ENCODE results near the gene PTGR1. TPM values are rescaled to one million over a fixed set of nuclear protein-coding genes. Genes with fewer than 3 reads are reported as not detected.
"Not testable (repeated sequence)": the region's sequence is repeated elsewhere in the genome, so short reads cannot be mapped to it uniquely, and the experiment has no call there.

Gene PTGR1
- total and polyA plus RNA-seq, 2 experiments from 2014 or later: 65.2 to 99.5 TPM

DNA sequence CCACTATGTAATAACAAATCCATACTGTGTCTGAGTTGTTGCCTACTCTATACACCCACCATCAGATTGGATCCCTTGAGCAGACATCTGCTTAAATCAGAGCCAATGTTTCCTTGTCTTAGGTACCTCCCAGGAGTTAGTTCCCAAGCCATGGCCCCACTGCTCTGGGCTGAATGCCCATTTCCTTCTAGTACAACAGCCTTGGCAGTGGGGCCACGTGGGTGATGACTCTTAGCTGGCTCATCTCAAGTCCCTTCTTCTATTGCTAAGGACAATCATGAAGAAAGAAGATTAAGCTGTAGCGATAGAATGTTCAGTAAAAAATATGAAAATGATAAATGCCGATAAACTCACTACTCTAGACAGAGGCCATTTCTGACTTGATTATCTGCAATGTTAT is 16.6 kb downstream of the PTGR1 start:
- Histone ChIP-seq H4K20me1 (ENCODE audit: insufficient read depth) (no peaks in the 10 kb centered on the region), H3K9me3 (ENCODE audit: low read depth) (no peaks in the 10 kb centered on the region), H3K4me2 (ENCODE audit: unreplicated experiment) (no peak overlapping the region), H3K27ac (no peak overlapping the region), H3K9me2 (ENCODE audit: insufficient read depth) (no peaks in the 10 kb centered on the region), H3K27me3 (replicated peaks; ENCODE audit: insufficient read depth) (no peaks in the 10 kb centered on the region), H2AFZ (no peak overlapping the region), H3K9ac (no peak overlapping the region), H3K36me3 (ENCODE audit: low read depth) (peaks cover 61% of the 10 kb centered on the region), H3K4me1 (ENCODE audit: insufficient read depth) (no peaks in the 10 kb centered on the region), H3F3A (ENCODE audit: insufficient read depth) (0 out of 2 replicates have a peak, but pooled peaks cover 9% of the 10 kb centered on the region), H3K4me3 (no peak overlapping the region), H3K79me2 (ENCODE audit: insufficient read depth) (no peaks in the 10 kb centered on the region)
- 64 to 67% methylated on average over 3 of the region's 3 CpGs for WGBS, 2 experiments (ENCODE audit: low coverage in 1 of 2, low lambda C conversion rate in 2 of 2, missing lambda C conversion rate in 2 of 2)
- TF ChIP-seq EZH2phosphoT487 (IDR thresholded peaks at IDR 0.05; ENCODE audit: insufficient read depth, low read depth) (no peak), EZH2 (IDR thresholded peaks at IDR 0.05; ENCODE audit: insufficient read depth, poor library complexity, severe bottlenecking) (no peak)
- DNase-seq: peak; percentile 82
- in situ Hi-C loops (cut with MboI): no loop called here

DNA sequence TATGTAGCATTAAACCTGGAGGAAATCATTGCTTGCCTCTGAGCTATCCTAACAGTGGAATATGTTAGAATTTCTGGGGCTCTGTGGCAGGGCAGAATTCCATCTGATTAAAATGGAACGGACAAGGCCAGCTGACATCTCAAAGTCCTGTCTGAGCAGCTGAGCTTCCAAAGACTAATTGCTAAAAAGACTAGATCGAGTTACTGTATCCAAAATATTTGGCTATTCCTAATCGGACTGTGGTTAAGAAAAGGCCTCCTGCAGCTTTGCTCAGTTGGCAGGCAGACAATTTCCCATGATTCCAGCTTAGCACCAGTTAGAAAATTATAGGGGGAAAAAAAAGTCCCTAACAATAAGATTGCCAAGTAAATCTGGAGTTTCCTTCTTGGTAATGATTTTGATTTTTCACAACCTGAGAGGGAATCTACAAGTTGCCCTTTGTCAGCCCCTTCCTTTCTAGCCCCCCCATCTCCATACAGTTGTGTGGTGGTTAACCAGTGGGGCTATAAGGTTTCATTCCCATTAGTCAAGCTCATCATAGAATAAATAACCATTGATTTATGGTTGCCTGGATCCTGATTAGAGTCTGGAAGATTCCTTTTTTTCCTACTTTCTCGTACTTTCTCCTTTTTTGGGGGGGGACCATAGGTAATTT is 26.4 kb downstream of the PTGR1 start:
- WGBS, 2 experiments (ENCODE audit: low coverage in 1 of 2, low lambda C conversion rate in 2 of 2, missing lambda C conversion rate in 2 of 2): 28 to 33% methylated on average over 4 of the region's 4 CpGs
- H3K9ac ChIP-seq: no peak overlapping the region
- peak; percentile 50 for DNase-seq
- no peaks in the 10 kb centered on the region for H3K9me3 ChIP-seq (ENCODE audit: low read depth)
- in situ Hi-C loops (cut with MboI): no loop called here
- no peak overlapping the region for H3K27ac ChIP-seq
- no peaks in the 10 kb centered on the region for H3K9me2 ChIP-seq (ENCODE audit: insufficient read depth)
- no peaks in the 10 kb centered on the region for H3K27me3 ChIP-seq (replicated peaks; ENCODE audit: insufficient read depth)
- H3K36me3 ChIP-seq (ENCODE audit: low read depth): peaks cover 75% of the 10 kb centered on the region
- H4K20me1 ChIP-seq (ENCODE audit: insufficient read depth): no peaks in the 10 kb centered on the region
- no peaks in the 10 kb centered on the region for H3K4me1 ChIP-seq (ENCODE audit: insufficient read depth)
- 0 out of 2 replicates have a peak, but pooled peaks cover 8% of the 10 kb centered on the region for H3F3A ChIP-seq (ENCODE audit: insufficient read depth)
- TF ChIP-seq EZH2 (IDR thresholded peaks at IDR 0.05; ENCODE audit: insufficient read depth, poor library complexity, severe bottlenecking): no peak
- H2AFZ ChIP-seq: no peak overlapping the region
- no peak overlapping the region for H3K4me3 ChIP-seq
- no peak overlapping the region for H3K4me2 ChIP-seq (ENCODE audit: unreplicated experiment)
- no peaks in the 10 kb centered on the region for H3K79me2 ChIP-seq (ENCODE audit: insufficient read depth)

DNA sequence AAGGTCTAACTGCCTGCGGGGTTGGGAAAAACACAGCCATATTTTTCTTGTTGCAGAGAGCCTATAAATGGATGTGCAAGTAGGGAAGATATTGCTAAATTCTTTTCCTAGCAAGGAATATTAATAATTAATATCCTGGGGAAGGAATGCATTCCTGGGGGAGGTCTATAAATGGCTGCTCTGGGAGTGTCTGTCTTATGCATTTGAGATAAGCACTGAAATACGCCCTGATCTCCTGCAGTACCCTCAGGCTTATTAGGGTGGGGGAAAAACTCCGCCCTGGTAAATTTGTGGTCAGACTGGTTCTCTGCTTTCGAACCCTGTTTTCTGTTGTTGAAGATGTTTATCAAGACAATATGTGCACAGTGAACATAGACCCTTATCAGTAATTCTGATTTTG is 31.3 kb downstream of the PTGR1 start:
- 95% methylated on average over 4 of the region's 4 CpGs for WGBS, 2 experiments (ENCODE audit: low coverage in 1 of 2, low lambda C conversion rate in 2 of 2, missing lambda C conversion rate in 2 of 2)
- peaks cover 57% of the 10 kb centered on the region for H3K36me3 ChIP-seq (ENCODE audit: low read depth)

DNA sequence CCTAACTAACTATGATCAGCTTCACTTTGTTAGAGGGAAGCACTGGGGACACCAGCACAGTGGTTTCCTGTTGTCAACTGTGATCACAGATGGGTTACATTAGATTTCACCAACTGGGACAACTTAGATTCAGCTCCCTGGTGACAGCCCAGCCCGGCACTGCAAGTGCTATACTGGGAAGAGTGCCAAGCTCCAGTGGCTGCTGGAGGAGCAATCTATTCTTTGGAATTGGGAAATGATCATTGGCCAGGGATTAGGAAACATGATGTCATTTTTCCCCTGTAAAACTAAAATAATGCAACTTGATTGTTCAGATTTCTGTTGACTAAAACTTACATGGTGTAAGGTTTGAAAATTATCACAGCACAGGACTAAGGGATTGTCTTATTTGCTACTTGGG is 33.2 kb downstream of the PTGR1 start:
- 14 to 42% methylated on average over 1 of the region's 1 CpG for WGBS, 2 experiments (ENCODE audit: low coverage in 1 of 2, low lambda C conversion rate in 2 of 2, missing lambda C conversion rate in 2 of 2)

More for the DNA sequence above, 31.3 kb downstream of the PTGR1 start:
- H3K9me3 ChIP-seq (ENCODE audit: low read depth); H3K4me2 ChIP-seq (ENCODE audit: unreplicated experiment); H2AFZ ChIP-seq; H3K4me3 ChIP-seq; H3K9me2 ChIP-seq (ENCODE audit: insufficient read depth); H3K27me3 ChIP-seq (replicated peaks; ENCODE audit: insufficient read depth); H3K27ac ChIP-seq; in situ Hi-C loops (cut with MboI); DNase-seq; H3F3A ChIP-seq (ENCODE audit: insufficient read depth); H4K20me1 ChIP-seq (ENCODE audit: insufficient read depth); H3K79me2 ChIP-seq (ENCODE audit: insufficient read depth); H3K4me1 ChIP-seq (ENCODE audit: insufficient read depth); H3K9ac ChIP-seq: not testable (repeated sequence)

More for the DNA sequence above, 33.2 kb downstream of the PTGR1 start:
- in situ Hi-C loops (cut with MboI): no loop called here
- H3K79me2 ChIP-seq (ENCODE audit: insufficient read depth): no peaks in the 10 kb centered on the region
- H3K9me2 ChIP-seq (ENCODE audit: insufficient read depth): no peaks in the 10 kb centered on the region
- H3K4me3 ChIP-seq: no peak overlapping the region
- H3K36me3 ChIP-seq (ENCODE audit: low read depth): peaks cover 55% of the 10 kb centered on the region
- H3F3A ChIP-seq (ENCODE audit: insufficient read depth): no peaks in the 10 kb centered on the region
- no peak overlapping the region for H3K4me2 ChIP-seq (ENCODE audit: unreplicated experiment)
- TF ChIP-seq EZH2phosphoT487 (IDR thresholded peaks at IDR 0.05; ENCODE audit: insufficient read depth, low read depth): no peak
- TF ChIP-seq EZH2 (IDR thresholded peaks at IDR 0.05; ENCODE audit: insufficient read depth, poor library complexity, severe bottlenecking): no peak
- no peaks in the 10 kb centered on the region for H4K20me1 ChIP-seq (ENCODE audit: insufficient read depth)
- H2AFZ ChIP-seq: no peak overlapping the region
- no peaks in the 10 kb centered on the region for H3K4me1 ChIP-seq (ENCODE audit: insufficient read depth)
- H3K27ac ChIP-seq: no peak overlapping the region
- no peaks in the 10 kb centered on the region for H3K9me3 ChIP-seq (ENCODE audit: low read depth)
- DNase-seq: peak; percentile 4
- no peak overlapping the region for H3K9ac ChIP-seq
- no peaks in the 10 kb centered on the region for H3K27me3 ChIP-seq (replicated peaks; ENCODE audit: insufficient read depth)
